Spleen (tissue), 11 donors: Measurements from ENCODE around the gene KIN. TPM values are rescaled to one million over a fixed set of nuclear protein-coding genes. Genes with fewer than 3 reads are reported as not detected.

Source experiments
- DNase-seq: peaks from one replicate; pipeline ENCODE4 v3.0.0-alpha.2; 2020
- H3K27ac ChIP-seq, 8 donors: fragments of 200-600 bp; sonication (generic) in 7 of 8; 1 replicate in 4 of 8; 2 replicates in 4 of 8; pipeline versions ENCODE4 v1.5.0 to v1.8.0; 2016 to 2021; ENCODE audit warnings: inconsistent platforms in 4 of 8, mild to moderate bottlenecking in 4 of 8, moderate library complexity in 1 of 8
- H3K27me3 ChIP-seq, 7 donors: fragments of 200-600 bp; sonication (generic) in 6 of 7; replicated peaks in 1 of 7; 1 replicate in 4 of 7; 2 replicates in 3 of 7; pipeline versions ENCODE4 v1.5.0 to v1.8.0; 2016 to 2021; ENCODE audit warnings: inconsistent platforms in 3 of 7, mild to moderate bottlenecking in 1 of 7
- H3K36me3 ChIP-seq, 6 donors: fragments of 200-600 bp; sonication (generic) in 5 of 6; 1 replicate in 4 of 6; 2 replicates in 2 of 6; pipeline versions ENCODE4 v1.5.0 to v1.8.0; 2016 to 2021; ENCODE audit warnings: inconsistent platforms in 2 of 6
- H3K4me1 ChIP-seq, 6 donors: fragments of 200-600 bp; sonication (generic) in 5 of 6; 1 replicate in 3 of 6; 2 replicates in 3 of 6; pipeline versions ENCODE4 v1.5.0 to v1.8.0; 2016 to 2021; ENCODE audit warnings: inconsistent platforms in 3 of 6
- H3K4me3 ChIP-seq, 8 donors: fragments of 200-600 bp; sonication (generic) in 7 of 8; 1 replicate in 4 of 8; 2 replicates in 4 of 8; pipeline versions ENCODE4 v1.5.0 to v1.8.0; 2016 to 2021; ENCODE audit warnings: inconsistent platforms in 4 of 8, mild to moderate bottlenecking in 4 of 8, moderate library complexity in 2 of 8
- H3K9me3 ChIP-seq, 8 donors: fragments of 200-600 bp; sonication (generic) in 7 of 8; 1 replicate in 4 of 8; 2 replicates in 4 of 8; pipeline versions ENCODE4 v1.5.0 to v1.8.0; 2016 to 2021; ENCODE audit warnings: inconsistent platforms in 4 of 8
- POLR2A ChIP-seq, 3 donors: fragments of 450-650 bp; IDR thresholded peaks; one replicate each; pipeline ENCODE4 v1.5.1; 2017; ENCODE audit warnings: antibody characterized with exemption in 3 of 3, mild to moderate bottlenecking in 1 of 3
- POLR2AphosphoS5 ChIP-seq, 3 donors: sonication (generic); formaldehyde crosslinking; IDR thresholded peaks; one replicate each; pipeline ENCODE4 v1.5.1; 2017; ENCODE audit warnings: antibody characterized with exemption in 3 of 3
- WGBS, 5 donors: extraction: QIAGEN DNeasy Blood & Tissue Kit in 3 of 5; methylation state at CpG; one replicate each; pipeline versions ENCODE4 v1.1.5 to v1.1.7; 2013 to 2018; 5-methylcytosine and 5-hydroxymethylcytosine counted together
- intact Hi-C: fragments of 100-400 bp; cut with DNase I; formaldehyde crosslinking; loops from one replicate; pipeline ENCODE4 v1.15.0; 2023; ENCODE audit warnings: low total_unique reads
- polyA plus RNA-seq, 3 donors: library from polyadenylated mRNA; stranded (reverse); fragments of 200-250 nt; gene quantifications; one replicate each; pipeline ENCODE4 v1.2.1, GENCODE V29; 2013
- total RNA-seq, 7 donors: library from RNA; depleted of rRNA in 3 of 7; stranded (reverse); fragments of >200 nt in 3 of 7; fragmentation: NEBNext Ultra II Directional in 4 of 7; extraction: Animal tissue kit (Norgen Biotek cat#: 25700) in 4 of 7; gene quantifications; one replicate each; pipeline versions ENCODE4 v1.1.0 to v1.2.1, GENCODE V29; 2016 to 2021
- TF ChIP-seq, protein P1 (sequence below), 11 experiments: fragments of 200-600 bp in 7 of 11; fragments of 450-650 bp in 4 of 11; sonication (generic) in 4 of 11; IDR thresholded peaks in 8 of 11; conservative IDR thresholded peaks in 3 of 11; 1 replicate in 7 of 11; 2 replicates in 4 of 11; pipeline versions ENCODE4 v1.4.0 to v1.8.0; 2016 to 2021; ENCODE audit warnings: antibody characterized with exemption in 11 of 11, inconsistent platforms in 4 of 11, mild to moderate bottlenecking in 1 of 11
- donor health status: healthy with polysubstance abuse.
- donor health status: DM: no; HTN: no; CAD: no; lungs with moderate emphysema.
- donor health status: DM: no; HTN: no; CAD: no.
- donor health status: Bipolar disorder and iron deficiency.
- donor health status: healthy.
- donor health status: DM: no; HTN: no; CAD: no.
- donor health status: DM: yes; HTN: yes; CAD: no.

The KIN gene
- total and polyA plus RNA-seq, 10 donors: 9.2 to 16.0 (median 11.4) TPM

DNA sequence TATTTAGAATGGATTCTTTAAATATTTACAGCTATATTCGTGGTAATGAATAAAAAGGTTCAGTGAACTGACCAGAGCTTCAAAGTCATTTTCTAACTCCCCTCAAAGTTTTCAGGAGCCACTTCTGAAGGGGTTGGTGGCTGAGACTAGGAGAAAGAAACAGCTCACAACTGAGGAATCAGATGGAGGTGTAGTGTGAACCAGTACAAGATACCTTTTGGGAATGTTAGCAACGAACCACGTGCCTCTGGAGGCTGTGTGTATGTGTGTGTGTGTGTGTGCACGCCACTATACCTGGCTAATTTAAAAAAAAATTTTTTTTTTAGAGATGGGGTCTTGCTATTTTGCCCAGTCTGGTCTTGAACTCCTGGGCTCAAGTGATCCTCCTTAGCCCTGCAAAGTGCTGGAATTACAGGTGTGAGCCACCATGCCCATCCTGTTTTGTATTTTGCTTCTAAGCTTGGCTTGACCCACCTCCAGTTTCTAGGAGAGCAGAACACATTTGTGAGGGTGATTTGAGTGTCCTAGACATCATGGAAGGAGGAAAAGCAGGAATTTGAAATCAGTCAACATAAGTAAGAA lies 21.0 kb upstream of the KIN start:
- TF ChIP-seq POLR2AphosphoS5 (IDR thresholded peaks at IDR 0.05) (no peak), POLR2A (IDR thresholded peaks at IDR 0.05) (no peak)
- TF ChIP-seq, protein P1, sequence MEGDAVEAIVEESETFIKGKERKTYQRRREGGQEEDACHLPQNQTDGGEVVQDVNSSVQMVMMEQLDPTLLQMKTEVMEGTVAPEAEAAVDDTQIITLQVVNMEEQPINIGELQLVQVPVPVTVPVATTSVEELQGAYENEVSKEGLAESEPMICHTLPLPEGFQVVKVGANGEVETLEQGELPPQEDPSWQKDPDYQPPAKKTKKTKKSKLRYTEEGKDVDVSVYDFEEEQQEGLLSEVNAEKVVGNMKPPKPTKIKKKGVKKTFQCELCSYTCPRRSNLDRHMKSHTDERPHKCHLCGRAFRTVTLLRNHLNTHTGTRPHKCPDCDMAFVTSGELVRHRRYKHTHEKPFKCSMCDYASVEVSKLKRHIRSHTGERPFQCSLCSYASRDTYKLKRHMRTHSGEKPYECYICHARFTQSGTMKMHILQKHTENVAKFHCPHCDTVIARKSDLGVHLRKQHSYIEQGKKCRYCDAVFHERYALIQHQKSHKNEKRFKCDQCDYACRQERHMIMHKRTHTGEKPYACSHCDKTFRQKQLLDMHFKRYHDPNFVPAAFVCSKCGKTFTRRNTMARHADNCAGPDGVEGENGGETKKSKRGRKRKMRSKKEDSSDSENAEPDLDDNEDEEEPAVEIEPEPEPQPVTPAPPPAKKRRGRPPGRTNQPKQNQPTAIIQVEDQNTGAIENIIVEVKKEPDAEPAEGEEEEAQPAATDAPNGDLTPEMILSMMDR (IDR thresholded peaks at IDR 0.05 in 8 of 11, conservative IDR thresholded peaks at IDR 0.05 in 3 of 11): no peak
- 59 to 81% (median 80%) methylated on average over 4 of the region's 4 CpGs for WGBS, 5 donors
- DNase-seq: no peak
- no peak overlapping the region for H3K4me3 ChIP-seq
- no peaks in the 10 kb centered on the region for H3K27me3 ChIP-seq
- H3K27ac ChIP-seq: no peak overlapping the region
- no peaks in the 10 kb centered on the region for H3K9me3 ChIP-seq
- H3K4me1 ChIP-seq: peaks cover 0 to 6% (median 0%) of the 10 kb centered on the region in 6 donors
- peaks cover 3 to 57% (median 45%) of the 10 kb centered on the region in 6 donors for H3K36me3 ChIP-seq
- intact Hi-C loops: no loop called here

DNA sequence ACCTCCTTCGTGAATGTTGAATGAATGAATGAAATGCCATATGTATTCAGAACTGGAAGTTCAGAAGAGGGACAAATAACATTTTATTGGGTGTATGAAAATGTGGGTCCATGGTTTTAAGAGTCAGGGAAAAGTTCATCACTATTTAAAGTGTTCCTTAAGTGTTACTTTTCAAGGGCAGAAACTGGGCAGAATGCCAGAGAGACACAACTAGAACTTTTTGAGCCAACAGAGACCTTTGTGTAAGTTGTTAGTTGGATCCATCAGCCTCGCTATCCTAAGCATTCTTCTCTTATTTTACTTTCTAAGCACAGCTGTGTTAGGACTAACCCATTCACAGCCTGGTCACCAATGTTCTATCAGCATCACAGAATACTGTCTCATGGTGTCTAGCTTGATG lies 16.9 kb upstream of the KIN start:
- intact Hi-C loops: no loop called here
- Histone ChIP-seq H3K27me3 (no peaks in the 10 kb centered on the region), H3K4me3 (no peak overlapping the region), H3K36me3 (peaks cover 13 to 98% (median 85%) of the 10 kb centered on the region in 6 donors), H3K9me3 (no peaks in the 10 kb centered on the region), H3K27ac (no peak overlapping the region), H3K4me1 (peaks cover 0 to 6% (median 0%) of the 10 kb centered on the region in 6 donors)
- WGBS, 5 donors: 49 to 77% (median 50%) methylated on average over 2 of the region's 2 CpGs
- TF ChIP-seq POLR2A (IDR thresholded peaks at IDR 0.05): no peak
- TF ChIP-seq, protein P1 (IDR thresholded peaks at IDR 0.05 in 8 of 11, conservative IDR thresholded peaks at IDR 0.05 in 3 of 11): no peak
- TF ChIP-seq POLR2AphosphoS5 (IDR thresholded peaks at IDR 0.05): no peak
- DNase-seq: no peak

DNA sequence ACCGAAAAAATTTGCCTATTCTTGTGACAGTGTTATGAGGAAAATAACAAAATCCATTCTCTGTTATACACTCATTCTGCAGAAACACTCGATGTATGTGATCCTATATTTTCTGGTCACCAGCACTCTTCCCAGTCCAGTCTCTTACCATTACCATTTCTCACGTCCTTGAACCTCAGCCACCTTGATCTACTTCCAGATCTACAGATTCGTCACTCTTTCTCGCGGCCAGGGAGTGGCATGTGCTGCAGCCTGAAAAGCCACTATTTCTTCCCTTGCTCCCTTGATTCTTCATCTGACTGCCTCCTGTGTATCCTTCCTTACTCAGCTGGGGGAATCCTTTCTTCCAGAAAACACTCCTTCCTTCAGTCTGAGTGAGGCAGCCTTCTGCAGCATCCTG lies 16.4 kb upstream of the KIN start:
- 92 to 95% (median 93%) methylated on average over 6 of the region's 6 CpGs for WGBS, 5 donors
- H3K27ac ChIP-seq: no peak overlapping the region
- peaks cover 0 to 6% (median 0%) of the 10 kb centered on the region in 6 donors for H3K4me1 ChIP-seq
- no peak for DNase-seq
- TF ChIP-seq, protein P1 (IDR thresholded peaks at IDR 0.05 in 8 of 11, conservative IDR thresholded peaks at IDR 0.05 in 3 of 11): no peak
- TF ChIP-seq POLR2A (IDR thresholded peaks at IDR 0.05): no peak
- no peak for TF ChIP-seq POLR2AphosphoS5 (IDR thresholded peaks at IDR 0.05)
- no peaks in the 10 kb centered on the region for H3K27me3 ChIP-seq
- peaks cover 13 to 100% (median 90%) of the 10 kb centered on the region in 6 donors for H3K36me3 ChIP-seq
- no peaks in the 10 kb centered on the region for H3K9me3 ChIP-seq
- intact Hi-C loops: no loop called here
- no peak overlapping the region for H3K4me3 ChIP-seq

DNA sequence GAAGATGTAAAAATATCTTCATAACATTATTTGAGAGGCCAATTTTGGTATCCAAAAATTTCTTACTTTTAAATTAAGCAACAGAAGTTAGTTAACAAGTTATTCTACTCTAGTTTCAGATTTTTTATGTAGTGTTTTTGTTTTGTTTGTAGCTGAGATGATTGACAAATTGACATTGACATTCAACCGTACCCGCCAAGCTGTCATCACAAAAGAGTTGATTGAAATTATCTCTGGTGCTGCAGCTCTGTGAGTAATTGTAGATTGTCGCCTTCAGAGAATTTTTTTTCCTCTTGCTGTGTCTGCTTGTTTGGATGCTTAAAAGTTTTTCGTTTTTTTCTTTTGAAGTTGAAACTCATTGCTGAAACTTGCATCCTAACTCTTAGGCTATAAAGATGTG lies 14.8 kb upstream of the KIN start:
- TF ChIP-seq POLR2A (IDR thresholded peaks at IDR 0.05): no peak
- no peak for TF ChIP-seq POLR2AphosphoS5 (IDR thresholded peaks at IDR 0.05)
- TF ChIP-seq, protein P1 (IDR thresholded peaks at IDR 0.05 in 8 of 11, conservative IDR thresholded peaks at IDR 0.05 in 3 of 11): no peak
- intact Hi-C loops: no loop called here
- Histone ChIP-seq H3K4me1 (peaks cover 0 to 6% (median 2%) of the 10 kb centered on the region in 6 donors), H3K4me3 (no peak overlapping the region), H3K27me3 (no peaks in the 10 kb centered on the region), H3K9me3 (no peaks in the 10 kb centered on the region), H3K36me3 (peaks cover 13 to 100% (median 94%) of the 10 kb centered on the region in 6 donors), H3K27ac (no peak overlapping the region)
- no peak for DNase-seq
- WGBS, 5 donors: 91 to 98% (median 95%) methylated on average over 4 of the region's 4 CpGs
